GM12873 (cell line): Measurements from ENCODE around the gene SLC25A3.

Experiments
- CTCF ChIP-seq: IDR thresholded peaks from 2 replicates; pipeline ENCODE4 v1.5.1; 2012; ENCODE audit warnings: low read depth, mild to moderate bottlenecking, moderate library complexity, low read length, control low read depth; ENCODE audit not compliant: insufficient read depth; ENCODE audit errors: missing control alignments

Gene SLC25A3

DNA sequence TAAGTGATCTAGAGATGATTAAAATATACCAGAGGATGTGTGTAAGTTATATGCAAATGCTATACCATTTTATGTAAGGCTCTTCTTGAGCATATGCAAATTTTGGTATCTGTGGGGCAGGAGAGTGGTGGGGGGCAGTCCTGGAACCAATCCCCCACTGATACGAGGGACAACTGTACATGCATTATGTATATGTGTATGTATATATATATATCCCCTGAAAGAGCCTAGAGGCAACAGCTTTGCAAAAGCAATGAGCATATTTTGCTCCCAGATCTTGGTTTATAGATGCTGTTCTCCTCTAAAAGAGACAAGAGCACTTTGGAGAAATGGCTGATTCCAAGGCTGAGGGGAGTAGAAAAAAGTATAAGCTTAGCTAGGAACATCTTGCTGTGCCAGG is 12.4 kb upstream of the SLC25A3 start:
- no peak for TF ChIP-seq CTCF

DNA sequence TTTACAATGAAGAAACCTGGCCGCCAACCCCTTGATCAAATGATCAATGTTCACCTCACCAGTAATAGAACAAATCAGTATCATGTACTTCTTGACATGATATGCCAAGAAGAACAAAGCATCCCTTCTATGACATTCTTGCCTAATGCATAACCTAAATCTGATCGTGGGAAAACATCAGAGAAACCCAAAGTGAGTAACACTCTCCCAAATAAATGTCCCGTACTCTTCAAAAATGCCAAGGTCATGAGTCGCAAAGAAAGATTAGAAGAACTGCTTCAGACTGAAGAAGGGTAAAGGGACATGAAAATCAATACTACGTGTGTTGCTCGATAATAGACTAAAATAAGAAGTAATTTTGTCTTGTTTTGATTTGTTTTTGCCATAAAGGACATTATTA is 11.4 kb upstream of the SLC25A3 start:
- no peak for TF ChIP-seq CTCF

DNA sequence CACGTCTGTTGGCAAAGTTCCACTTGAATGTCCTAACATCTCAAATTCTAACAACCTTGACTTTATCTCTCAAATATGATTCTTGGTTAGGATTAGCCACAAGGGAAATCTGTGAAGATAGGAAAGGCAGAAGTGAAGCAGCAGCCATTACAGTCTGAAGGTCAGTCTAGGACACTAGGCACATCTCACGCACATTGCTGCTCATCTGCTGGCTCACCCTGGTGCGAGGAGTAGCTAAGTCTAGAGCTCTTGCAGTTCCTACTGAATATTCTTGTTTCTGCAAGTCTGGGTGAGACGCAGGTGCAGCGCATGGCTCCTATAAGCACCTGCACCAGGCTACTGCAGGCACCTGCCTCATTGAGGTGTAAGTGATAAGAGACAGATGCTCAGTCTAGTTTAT is 6.4 kb upstream of the SLC25A3 start:
- no peak for TF ChIP-seq CTCF

- TF ChIP-seq CTCF, result no peak
Measured at GRCh38 chr12:98591209-98591608, 2.3 kb upstream of the SLC25A3 start.

GRCh38 chr12:98592825-98593322 is 612 bp upstream of the SLC25A3 start:
- no peak for TF ChIP-seq CTCF

- no peak for TF ChIP-seq CTCF
Measured at GRCh38 chr12:98594050-98594835, 757 bp downstream of the SLC25A3 start.

- no peak for TF ChIP-seq CTCF
Measured at GRCh38 chr12:98595243-98595988, 1.9 kb downstream of the SLC25A3 start.
